PC-3 (cell line): ENCODE data around the gene PPP6R2. TPM values are rescaled to one million over a fixed set of nuclear protein-coding genes. Genes with fewer than 3 reads are reported as not detected.

ENCODE experiments used
- ATAC-seq: fragments of 200-7000 bp; cut with Tn5 transposase; 2 replicates; pipeline ENCODE4 v1.9.1; 2020; ENCODE audit warnings: mild to moderate bottlenecking, moderate library complexity
- BruUV-seq: library from RNA; stranded (reverse); fragments of 400-500 nt; replicated peaks from 2 replicates; lab custom pipeline; 2021; lab: Mats Ljungman, UMichigan
- CTCF ChIA-PET: fragments of 300-600 bp; sonication (Branson Sonifier 250); formaldehyde crosslinking; loops from one replicate; lab custom pipeline; 2022; ENCODE audit warnings: antibody characterized with exemption; lab: Charles Lee
- POLR2A ChIA-PET: fragments of 300-600 bp; sonication (Branson Sonifier 250); formaldehyde crosslinking; loops from one replicate; lab custom pipeline; 2022; ENCODE audit warnings: antibody characterized with exemption; ENCODE audit not compliant: unreplicated experiment; lab: Charles Lee
- DNase-seq: peaks from one replicate; pipeline ENCODE4 v3.0.0-alpha.2; 2015
- H2AFZ ChIP-seq: fragments of 300-600 bp; sonication (generic); 2 replicates; pipeline ENCODE4 v1.6.0; 2016; ENCODE audit warnings: antibody characterized with exemption, low read length
- H3F3A ChIP-seq: fragments of 300-600 bp; sonication (generic); one replicate; pipeline ENCODE4 v1.6.0; 2017; ENCODE audit warnings: antibody characterized with exemption, low read length, control low read depth, mild to moderate bottlenecking; ENCODE audit not compliant: unreplicated experiment
- H3K27ac ChIP-seq: fragments of 300-600 bp; sonication (generic); 2 replicates; pipeline ENCODE4 v1.5.1; 2016; ENCODE audit warnings: mild to moderate bottlenecking, low read length
- H3K27me3 ChIP-seq: fragments of 300-600 bp; sonication (generic); 2 replicates; pipeline ENCODE4 v1.6.1; 2016; ENCODE audit warnings: low read length, mixed read lengths
- H3K36me3 ChIP-seq: fragments of 300-600 bp; sonication (generic); 2 replicates; pipeline ENCODE4 v1.6.1; 2016; ENCODE audit warnings: low read depth, mixed run types, low read length, mixed read lengths
- H3K4me1 ChIP-seq: fragments of 300-600 bp; sonication (generic); 2 replicates; pipeline ENCODE4 v1.5.1; 2016; ENCODE audit warnings: low read length; ENCODE audit not compliant: insufficient read depth
- H3K4me2 ChIP-seq: fragments of 300-600 bp; sonication (generic); 2 replicates; pipeline ENCODE4 v1.6.0; 2016; ENCODE audit warnings: low read length
- H3K4me3 ChIP-seq: fragments of 300-600 bp; sonication (generic); 2 replicates; pipeline ENCODE4 v1.5.1; 2016; ENCODE audit warnings: mild to moderate bottlenecking, low read length, mixed read lengths
- H3K79me2 ChIP-seq: fragments of 300-600 bp; sonication (generic); 2 replicates; pipeline ENCODE4 v1.6.1; 2017; ENCODE audit warnings: low read length, mixed read lengths
- H3K9ac ChIP-seq: fragments of 300-600 bp; sonication (generic); 2 replicates; pipeline ENCODE4 v1.6.0; 2016; ENCODE audit warnings: mild to moderate bottlenecking, low read length
- H3K9me2 ChIP-seq: fragments of 300-600 bp; sonication (generic); replicated peaks from 2 replicates; pipeline ENCODE4 v1.6.1; 2016; ENCODE audit warnings: mixed run types, low read length, mixed read lengths
- H3K9me3 ChIP-seq: fragments of 300-600 bp; sonication (generic); 2 replicates; pipeline ENCODE4 v1.6.1; 2016; ENCODE audit warnings: low read length, mixed read lengths
- H4K20me1 ChIP-seq: fragments of 300-600 bp; sonication (generic); 2 replicates; pipeline ENCODE4 v1.6.1; 2016; ENCODE audit warnings: low read length, mixed read lengths
- EZH2 ChIP-seq: fragments of 300-600 bp; sonication (generic); IDR thresholded peaks from one replicate; pipeline ENCODE4 v1.6.1; 2017; ENCODE audit warnings: antibody characterized with exemption, mild to moderate bottlenecking, low read length; ENCODE audit not compliant: unreplicated experiment
- EZH2phosphoT487 ChIP-seq: fragments of 300-600 bp; sonication (generic); IDR thresholded peaks from 2 replicates; pipeline ENCODE4 v1.6.1; 2018; ENCODE audit warnings: mild to moderate bottlenecking, antibody characterized with exemption, low read length, borderline replicate concordance
- intact Hi-C: fragments of 100-400 bp; cut with micrococcal nuclease; formaldehyde crosslinking; loops from 2 replicates; pipeline ENCODE4 v1.9.0; 2023
- total RNA-seq: library from RNA; depleted of rRNA; stranded (reverse); fragments of >200 nt; gene quantifications from 2 replicates; pipeline ENCODE4 v1.2.3, GENCODE V29; 2014
- TF ChIP-seq, protein P1 (sequence below): fragments of 300-600 bp; sonication (generic); conservative IDR thresholded peaks from 2 replicates; pipeline ENCODE4 v1.5.1; 2017; ENCODE audit warnings: antibody characterized with exemption, low read depth, mild to moderate bottlenecking, low read length

The PPP6R2 gene
- total RNA-seq, 1 experiment from 2014 or later: 46.2 TPM

DNA sequence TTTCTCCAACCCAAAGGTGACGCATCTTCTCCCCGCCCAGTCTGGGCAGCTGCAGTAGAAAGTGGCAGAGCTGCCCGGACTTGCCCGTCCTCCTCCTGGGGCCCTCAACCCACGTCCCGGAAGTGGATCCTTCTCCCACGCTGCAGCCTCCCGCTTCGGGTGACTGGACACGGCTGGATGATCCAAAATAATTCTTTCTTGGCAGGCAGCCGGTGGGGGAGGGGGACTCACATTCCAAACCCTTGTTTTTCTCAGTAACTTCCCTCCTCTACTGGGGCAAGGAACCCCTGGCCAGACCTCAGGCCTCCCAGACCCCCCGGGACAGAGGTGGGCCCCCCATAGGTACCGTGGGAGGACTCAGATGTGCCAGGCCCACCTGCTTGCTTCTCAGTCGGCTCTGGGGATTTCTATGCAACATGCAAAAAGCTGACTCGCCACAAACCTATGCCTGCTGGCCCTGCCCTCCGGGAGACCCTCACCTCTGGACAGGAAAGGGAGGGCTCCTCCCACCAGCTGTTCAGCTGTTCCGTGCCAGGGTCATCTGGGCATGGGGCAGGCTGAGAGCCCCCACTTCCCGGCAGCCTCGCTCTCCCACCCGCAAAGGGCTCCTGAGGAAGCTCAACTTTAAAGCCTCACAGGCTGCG lies 37.1 kb upstream of the PPP6R2 start:
- no peaks in the 10 kb centered on the region for H3K36me3 ChIP-seq
- no peaks in the 10 kb centered on the region for H3K9me2 ChIP-seq
- H2AFZ ChIP-seq: no peak overlapping the region
- no TSS peak for BruUV-seq
- H3K27me3 ChIP-seq: no peaks in the 10 kb centered on the region
- H3K9me3 ChIP-seq: no peaks in the 10 kb centered on the region
- ATAC-seq: peak; percentile 63
- intact Hi-C loops: no loop called here
- H3K4me1 ChIP-seq: peaks cover 42% of the 10 kb centered on the region
- peak overlapping the region; percentile 99 for H3K27ac ChIP-seq
- H3K79me2 ChIP-seq: peaks cover 58% of the 10 kb centered on the region
- peak overlapping the region; percentile 99 for H3K4me2 ChIP-seq
- peaks cover 3% of the 10 kb centered on the region for H3F3A ChIP-seq
- H3K9ac ChIP-seq: peak overlapping the region; percentile 94
- peak overlapping the region; percentile 88 for H3K4me3 ChIP-seq
- ChIA-PET CTCF (no interaction called here), POLR2A (no interaction called here)
- TF ChIP-seq, protein P1, sequence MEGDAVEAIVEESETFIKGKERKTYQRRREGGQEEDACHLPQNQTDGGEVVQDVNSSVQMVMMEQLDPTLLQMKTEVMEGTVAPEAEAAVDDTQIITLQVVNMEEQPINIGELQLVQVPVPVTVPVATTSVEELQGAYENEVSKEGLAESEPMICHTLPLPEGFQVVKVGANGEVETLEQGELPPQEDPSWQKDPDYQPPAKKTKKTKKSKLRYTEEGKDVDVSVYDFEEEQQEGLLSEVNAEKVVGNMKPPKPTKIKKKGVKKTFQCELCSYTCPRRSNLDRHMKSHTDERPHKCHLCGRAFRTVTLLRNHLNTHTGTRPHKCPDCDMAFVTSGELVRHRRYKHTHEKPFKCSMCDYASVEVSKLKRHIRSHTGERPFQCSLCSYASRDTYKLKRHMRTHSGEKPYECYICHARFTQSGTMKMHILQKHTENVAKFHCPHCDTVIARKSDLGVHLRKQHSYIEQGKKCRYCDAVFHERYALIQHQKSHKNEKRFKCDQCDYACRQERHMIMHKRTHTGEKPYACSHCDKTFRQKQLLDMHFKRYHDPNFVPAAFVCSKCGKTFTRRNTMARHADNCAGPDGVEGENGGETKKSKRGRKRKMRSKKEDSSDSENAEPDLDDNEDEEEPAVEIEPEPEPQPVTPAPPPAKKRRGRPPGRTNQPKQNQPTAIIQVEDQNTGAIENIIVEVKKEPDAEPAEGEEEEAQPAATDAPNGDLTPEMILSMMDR: no peak
- no peak for TF ChIP-seq EZH2phosphoT487
- no peak for TF ChIP-seq EZH2
- peak; percentile 92 for DNase-seq
- 0 out of 2 replicates have a peak, but pooled peaks cover 4% of the 10 kb centered on the region for H4K20me1 ChIP-seq

DNA sequence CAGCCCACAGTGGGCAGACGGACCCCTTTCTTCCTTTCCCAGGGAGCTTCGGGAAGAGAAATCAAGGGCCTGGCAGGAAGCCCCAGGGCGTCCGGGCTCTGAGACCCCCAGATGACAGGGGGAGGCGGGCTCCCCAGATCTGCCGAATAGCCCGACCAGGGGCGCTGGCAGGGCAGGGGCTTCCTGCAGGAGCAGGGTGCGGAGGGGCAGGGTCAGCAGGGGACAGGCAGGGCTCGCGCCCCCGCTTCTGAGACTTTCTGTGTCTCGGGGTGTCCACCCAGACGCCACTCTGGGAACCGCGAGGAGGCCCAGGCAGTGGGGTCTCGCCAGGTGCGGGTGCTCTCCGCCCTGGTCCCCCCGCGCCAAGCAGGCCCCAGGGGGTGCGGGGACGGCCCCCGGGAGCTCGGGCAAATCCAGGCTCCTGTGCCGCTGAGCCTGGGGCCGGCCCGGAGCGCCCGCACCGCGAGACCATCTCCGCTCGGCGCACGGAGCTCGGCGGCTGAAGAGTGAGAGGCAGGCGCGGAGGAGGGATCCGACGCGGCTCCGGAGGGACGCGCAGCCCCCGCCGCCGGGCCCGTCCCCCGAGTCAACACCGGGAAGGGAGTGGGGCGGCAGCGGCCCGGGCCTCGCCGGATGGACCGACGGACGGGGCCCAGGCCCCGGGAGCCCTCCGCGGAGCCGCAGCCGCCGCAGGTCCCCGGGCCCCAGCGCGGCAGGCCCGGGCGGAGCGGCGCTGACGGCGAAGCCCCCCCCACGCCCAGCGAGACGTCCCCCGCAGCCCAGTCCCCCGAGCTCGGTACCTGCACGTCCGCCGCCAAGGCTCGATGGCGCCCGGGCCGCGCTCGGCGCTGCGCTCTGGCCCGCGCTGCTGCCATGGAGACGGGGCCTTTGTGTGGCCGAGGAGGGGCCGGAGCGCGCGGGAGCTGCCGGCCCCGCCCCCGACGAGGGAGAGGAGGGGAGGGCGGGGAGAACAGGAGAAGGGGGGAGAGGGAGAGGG lies 36.1 kb upstream of the PPP6R2 start, which contains the start of gene PLXNB2:
PLXNB2 (minus strand) TSS at position 894 of the 997 bp plus-strand sequence. CDS start 17,062 bp downstream, outside the sequence.
- H3K27ac ChIP-seq: peak within 1 kb of the TSS; percentile 99
- TF ChIP-seq, protein P1: no peak
- TF ChIP-seq EZH2 (no peak), EZH2phosphoT487 (no peak)
- no peaks in the 10 kb centered on the region for H3K9me2 ChIP-seq
- H2AFZ ChIP-seq: no peak within 1 kb of the TSS
- peaks cover 48% of the 10 kb centered on the region for H3K79me2 ChIP-seq
- ChIA-PET CTCF (interaction anchor here (0.7 kb wide), 1 partner anchor 16 kb away, joined by 5 read pairs; no protein-coding TSS in a partner anchor), POLR2A (interaction anchor here (0.6 to 1.4 kb wide), 2 partner anchors 18 to 25 kb away, joined by 6 to 17 read pairs; no protein-coding TSS in a partner anchor)
- peaks cover 3% of the 10 kb centered on the region for H3F3A ChIP-seq
- no TSS peak for BruUV-seq
- DNase-seq: peak; percentile 72
- peak; percentile 6; the same call in 1 of the 2 replicates for ATAC-seq
- H3K4me1 ChIP-seq: peaks cover 37% of the 10 kb centered on the region
- peak within 1 kb of the TSS; percentile 94 for H3K9ac ChIP-seq
- no peaks in the 10 kb centered on the region for H3K36me3 ChIP-seq
- intact Hi-C loops: no loop called here
- H3K4me2 ChIP-seq: peak within 1 kb of the TSS; percentile 99
- H3K4me3 ChIP-seq: peak within 1 kb of the TSS; percentile 88
- 0 out of 2 replicates have a peak, but pooled peaks cover 4% of the 10 kb centered on the region for H4K20me1 ChIP-seq
- H3K27me3 ChIP-seq: no peaks in the 10 kb centered on the region
- H3K9me3 ChIP-seq: no peaks in the 10 kb centered on the region
